Urinary bladder (tissue), 4 donors: Measurements from ENCODE around the gene ASIC2. TPM values are rescaled to one million over a fixed set of nuclear protein-coding genes. Genes with fewer than 3 reads are reported as not detected.

Experiments
- DNase-seq: peaks from one replicate; pipeline ENCODE4 v3.0.0-alpha.2; 2015; ENCODE audit errors: extremely low spot score
- H3K27ac ChIP-seq: one replicate; pipeline ENCODE4 v1.5.1; 2013; ENCODE audit warnings: low read depth, mild to moderate bottlenecking, moderate library complexity
- H3K36me3 ChIP-seq: one replicate; pipeline ENCODE4 v1.6.1; 2013; ENCODE audit warnings: mild to moderate bottlenecking, moderate library complexity; ENCODE audit not compliant: insufficient read depth
- H3K4me1 ChIP-seq: one replicate; pipeline ENCODE4 v1.6.1; 2013; ENCODE audit warnings: mild to moderate bottlenecking, moderate library complexity; ENCODE audit not compliant: insufficient read depth
- H3K4me3 ChIP-seq: one replicate; pipeline ENCODE4 v1.5.1; 2013; ENCODE audit warnings: low read depth, low read length
- WGBS: extraction: QIAGEN DNeasy Blood & Tissue Kit; methylation state at CpG from one replicate; pipeline ENCODE4 v1.1.7; 2013; 5-methylcytosine and 5-hydroxymethylcytosine counted together
- polyA plus RNA-seq: library from polyadenylated mRNA; stranded (reverse); fragments of 200-250 nt; gene quantifications from one replicate; pipeline ENCODE4 v1.2.3, GENCODE V29; 2013
- total RNA-seq: library from RNA; depleted of rRNA; stranded (reverse); fragments of >200 nt; gene quantifications from one replicate; pipeline ENCODE4 v1.2.3, GENCODE V29; 2014
- donor health status: healthy with polysubstance abuse.
- donor health status: healthy.

The ASIC2 gene
- total and polyA plus RNA-seq, 2 donors = 0.09 to 1.1 TPM

DNA sequence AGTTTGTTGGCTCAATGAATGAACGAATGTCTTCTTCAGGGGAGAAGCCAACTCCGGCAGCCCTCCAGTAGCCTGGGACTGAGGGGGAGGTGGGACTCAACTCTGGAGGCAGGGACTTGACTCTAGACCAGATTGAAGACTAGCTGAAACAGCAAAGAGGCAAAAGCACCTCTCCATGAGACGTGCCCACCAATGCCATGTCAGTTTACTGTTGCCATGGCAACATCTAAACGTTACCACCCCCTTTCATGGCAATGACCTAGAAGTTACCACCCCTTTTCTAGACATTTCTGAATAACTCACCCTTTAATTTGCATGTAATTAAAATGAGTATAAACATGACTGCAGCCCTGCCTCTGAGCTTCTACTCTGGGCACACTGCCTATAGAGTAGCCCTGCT, 91.8 kb downstream of the ASIC2 start:
- Histone ChIP-seq H3K4me3 (no peak overlapping the region), H3K27ac (no peak overlapping the region), H3K4me1 (no peaks in the 10 kb centered on the region), H3K36me3 (no peaks in the 10 kb centered on the region)
- DNase-seq = no peak
- WGBS = 70% methylated on average over 4 of the region's 4 CpGs

DNA sequence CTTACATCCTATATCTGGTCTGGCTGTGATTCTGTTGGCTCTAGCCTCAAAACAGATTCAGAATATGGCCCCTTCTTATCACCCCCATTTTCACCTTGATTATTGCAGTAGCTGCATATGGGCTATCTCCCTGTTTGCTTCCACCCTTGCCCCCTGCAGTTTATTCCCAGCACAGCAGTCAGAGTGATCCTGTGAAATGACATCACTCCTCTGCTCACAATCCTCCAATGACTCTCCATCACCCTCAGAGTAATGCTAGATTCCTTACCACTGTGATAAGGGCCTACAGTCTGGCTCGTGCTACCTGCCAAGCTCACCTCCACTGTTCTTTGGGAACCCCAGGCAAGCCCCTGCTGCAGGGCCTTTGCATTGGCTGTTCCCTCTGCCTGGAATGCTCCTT, 92.5 kb downstream of the ASIC2 start:
- no peaks in the 10 kb centered on the region for H3K4me1 ChIP-seq
- no peak for DNase-seq
- no peak overlapping the region for H3K4me3 ChIP-seq
- H3K27ac ChIP-seq = no peak overlapping the region
- H3K36me3 ChIP-seq = no peaks in the 10 kb centered on the region
- 27% methylated on average over 1 of the region's 1 CpG for WGBS

DNA sequence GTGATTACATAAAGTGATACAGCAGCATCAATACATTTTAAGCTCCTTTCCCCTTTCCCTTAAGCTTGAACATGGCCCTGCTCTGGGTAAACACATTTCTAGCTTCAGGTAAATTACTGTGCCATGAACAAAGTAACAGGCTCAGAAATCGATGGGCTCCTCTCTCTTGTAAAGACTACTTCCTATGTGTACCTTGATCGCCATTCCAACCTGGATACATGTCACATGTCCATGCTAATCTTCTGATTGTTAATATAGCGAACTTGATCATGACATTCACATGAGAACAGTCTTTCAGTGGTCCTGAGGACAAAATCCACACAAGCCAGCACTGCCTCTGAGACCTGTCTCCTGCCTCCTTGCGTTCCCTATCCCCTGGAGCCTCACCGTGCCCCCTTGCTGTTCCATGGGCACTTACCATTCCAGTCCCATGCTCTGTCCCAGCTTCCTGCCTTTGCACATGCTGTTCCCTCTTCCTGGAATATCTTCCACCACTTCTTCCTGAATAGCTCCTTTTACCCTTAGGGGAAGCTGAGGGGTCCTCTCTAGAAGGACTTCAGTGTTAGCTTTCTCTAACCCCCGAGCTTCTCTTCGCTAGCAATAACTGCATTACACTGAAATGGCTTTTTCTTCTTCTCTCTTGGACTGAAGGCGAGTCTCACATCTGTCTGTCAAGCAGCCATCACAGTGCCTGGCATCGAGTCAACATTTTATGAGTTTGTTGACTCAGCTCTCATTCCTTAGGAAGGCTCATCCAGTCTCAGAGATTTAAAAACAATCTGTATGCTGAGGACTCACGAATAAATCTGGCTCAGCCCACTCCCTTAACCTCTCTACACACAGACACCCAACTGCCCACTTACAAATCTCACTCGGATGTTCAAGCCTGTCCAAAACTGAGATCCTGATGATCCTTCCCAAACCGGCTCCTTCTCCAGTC, 93.3 kb downstream of the ASIC2 start:
- no peak overlapping the region for H3K27ac ChIP-seq
- WGBS = 67% methylated on average over 12 of the region's 12 CpGs
- no peak for DNase-seq
- no peak overlapping the region for H3K4me3 ChIP-seq
- no peaks in the 10 kb centered on the region for H3K4me1 ChIP-seq
- no peaks in the 10 kb centered on the region for H3K36me3 ChIP-seq

DNA sequence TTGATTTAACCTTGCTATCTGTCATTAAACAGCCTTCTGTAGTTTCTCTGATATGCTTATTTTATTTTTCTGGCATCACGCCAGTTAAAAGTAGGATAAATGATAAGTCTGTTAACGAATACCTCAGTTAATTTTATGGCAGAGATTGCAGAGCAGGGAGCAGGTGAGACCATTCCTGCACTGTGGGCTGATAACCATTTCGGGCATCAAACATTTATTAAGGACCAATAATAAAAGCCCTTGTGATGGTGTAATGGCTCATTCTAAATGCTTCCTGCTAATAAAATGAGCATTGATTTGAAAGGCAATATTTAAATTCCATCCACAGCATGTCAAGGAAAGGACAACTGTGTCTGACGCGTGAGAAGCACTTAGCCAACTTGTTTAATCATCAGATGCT, 94.1 kb downstream of the ASIC2 start:
- WGBS = 56% methylated on average over 5 of the region's 5 CpGs
- H3K27ac ChIP-seq = no peak overlapping the region
- no peaks in the 10 kb centered on the region for H3K36me3 ChIP-seq
- no peak for DNase-seq
- no peaks in the 10 kb centered on the region for H3K4me1 ChIP-seq
- no peak overlapping the region for H3K4me3 ChIP-seq

DNA sequence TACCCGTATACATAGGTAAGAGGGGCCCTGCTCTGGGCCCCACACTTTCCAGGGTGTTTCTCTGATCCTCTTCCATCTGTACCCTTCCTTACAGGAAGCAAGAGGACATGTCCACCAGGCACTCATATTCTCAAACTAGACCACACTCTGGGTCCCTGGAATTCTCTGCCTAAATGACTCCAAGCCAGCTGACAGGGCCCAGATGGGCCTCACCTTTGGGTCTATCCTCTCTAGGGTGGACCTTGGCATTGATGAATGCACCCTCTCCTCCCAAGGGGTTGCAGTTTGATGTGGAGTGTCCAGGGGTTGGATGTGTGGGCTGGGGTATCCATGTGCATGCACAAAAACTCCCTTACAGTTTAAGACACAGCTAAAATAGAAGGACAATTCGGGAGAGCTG, 95.8 kb downstream of the ASIC2 start:
- no peaks in the 10 kb centered on the region for H3K4me1 ChIP-seq
- no peak for DNase-seq
- H3K27ac ChIP-seq = no peak overlapping the region
- H3K4me3 ChIP-seq = no peak overlapping the region
- WGBS = 93% methylated on average over 2 of the region's 2 CpGs
- no peaks in the 10 kb centered on the region for H3K36me3 ChIP-seq

DNA sequence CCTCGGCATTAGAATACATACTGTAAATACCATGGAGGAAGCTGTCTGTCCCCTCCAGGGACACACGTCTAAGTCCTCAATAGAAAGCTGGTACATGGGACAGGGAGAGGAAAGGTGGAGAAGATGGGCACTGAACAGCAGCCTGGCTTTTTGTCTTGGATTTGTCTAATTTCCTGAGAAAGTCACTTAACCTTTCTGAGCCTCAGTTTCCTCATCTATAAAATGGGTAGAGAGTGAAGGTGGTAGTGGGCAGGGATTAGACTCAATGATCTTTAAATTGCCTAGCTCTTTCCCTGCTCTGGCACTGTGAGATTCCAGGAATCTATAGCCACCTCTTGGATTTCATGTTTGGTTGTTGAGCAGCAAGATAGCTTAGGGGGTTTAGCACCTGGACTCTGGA, 96.2 kb downstream of the ASIC2 start:
- H3K4me3 ChIP-seq = no peak overlapping the region
- H3K27ac ChIP-seq = no peak overlapping the region
- no peak for DNase-seq
- no peaks in the 10 kb centered on the region for H3K4me1 ChIP-seq
- no peaks in the 10 kb centered on the region for H3K36me3 ChIP-seq
- WGBS = 74% methylated on average over 2 of the region's 2 CpGs

DNA sequence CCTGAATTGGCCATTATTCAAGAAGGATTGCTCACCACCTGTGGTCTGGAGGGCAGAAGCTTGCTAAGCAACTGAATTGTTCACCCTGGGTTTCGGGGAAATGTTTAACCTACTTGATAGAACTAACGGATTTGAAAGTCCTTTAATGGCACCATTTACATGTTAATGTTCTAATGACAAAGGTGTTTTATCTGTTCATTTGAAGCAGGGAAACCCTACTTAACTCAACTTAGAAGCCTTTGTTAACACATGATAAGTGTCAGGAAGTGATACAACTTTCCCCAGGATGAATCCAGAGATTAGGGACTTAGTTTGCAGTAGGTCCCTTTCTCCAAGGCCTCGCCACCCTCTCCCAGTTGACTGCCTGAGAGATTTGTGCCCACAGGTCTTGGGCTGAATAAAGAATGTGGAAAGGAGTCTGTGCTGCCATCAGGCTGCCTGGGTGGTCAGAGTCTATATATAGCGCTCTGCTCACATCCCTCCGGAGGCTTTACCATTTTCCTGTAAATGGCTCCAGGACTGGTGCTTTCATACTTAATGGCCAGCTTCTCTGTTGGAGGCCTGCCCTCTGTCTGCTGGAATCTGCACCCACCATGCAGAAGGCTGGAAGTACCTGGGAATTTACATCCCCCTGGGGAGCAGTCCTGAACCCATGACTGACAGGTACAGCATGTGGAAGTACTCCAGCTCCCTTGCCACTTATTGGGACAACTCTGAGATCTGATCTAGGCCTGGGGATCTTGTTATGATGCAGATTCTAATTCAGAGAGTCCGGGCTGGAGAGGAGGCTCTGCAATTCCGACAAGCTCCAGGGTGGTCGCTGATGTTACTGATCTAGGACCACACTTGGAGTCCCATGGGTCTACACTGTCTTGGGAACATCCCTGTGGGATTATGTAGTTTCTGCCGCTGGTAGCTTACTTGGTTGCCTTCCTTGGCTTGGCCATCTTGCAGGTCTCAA, 99.9 kb downstream of the ASIC2 start:
- no peaks in the 10 kb centered on the region for H3K4me1 ChIP-seq
- no peak overlapping the region for H3K27ac ChIP-seq
- WGBS = 57% methylated on average over 9 of the region's 9 CpGs
- no peak overlapping the region for H3K4me3 ChIP-seq
- no peak for DNase-seq
- H3K36me3 ChIP-seq = no peaks in the 10 kb centered on the region

DNA sequence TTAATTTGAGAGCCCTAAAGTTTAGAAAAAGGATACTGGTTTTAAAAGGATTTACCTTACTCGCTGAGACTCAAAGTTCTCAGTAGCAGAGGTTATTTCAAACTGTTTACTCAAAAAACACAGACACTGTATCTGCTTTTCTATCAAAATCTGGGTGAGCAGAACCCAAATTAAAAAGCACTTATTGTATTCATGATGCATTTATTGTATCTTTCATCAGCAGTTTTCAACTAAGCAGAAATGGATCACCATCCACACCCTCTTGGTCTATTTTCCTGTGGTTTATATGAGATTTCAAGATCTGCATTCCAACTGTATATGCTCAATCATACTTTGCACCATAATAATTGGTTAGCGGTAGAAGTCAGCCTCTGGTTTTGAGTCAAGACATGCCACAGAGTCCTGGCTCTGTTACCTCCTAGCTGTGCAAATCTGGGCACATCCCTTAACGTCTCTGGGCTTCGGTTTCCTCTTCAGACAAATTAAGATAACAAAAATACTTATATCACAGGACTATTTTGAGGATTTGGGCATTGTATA, 109.5 kb downstream of the ASIC2 start:
- DNase-seq = no peak
- H3K4me3 ChIP-seq = no peak overlapping the region
- no peak overlapping the region for H3K27ac ChIP-seq
- H3K36me3 ChIP-seq = no peaks in the 10 kb centered on the region
- H3K4me1 ChIP-seq = no peaks in the 10 kb centered on the region
- 59% methylated on average over 4 of the region's 4 CpGs for WGBS

DNA sequence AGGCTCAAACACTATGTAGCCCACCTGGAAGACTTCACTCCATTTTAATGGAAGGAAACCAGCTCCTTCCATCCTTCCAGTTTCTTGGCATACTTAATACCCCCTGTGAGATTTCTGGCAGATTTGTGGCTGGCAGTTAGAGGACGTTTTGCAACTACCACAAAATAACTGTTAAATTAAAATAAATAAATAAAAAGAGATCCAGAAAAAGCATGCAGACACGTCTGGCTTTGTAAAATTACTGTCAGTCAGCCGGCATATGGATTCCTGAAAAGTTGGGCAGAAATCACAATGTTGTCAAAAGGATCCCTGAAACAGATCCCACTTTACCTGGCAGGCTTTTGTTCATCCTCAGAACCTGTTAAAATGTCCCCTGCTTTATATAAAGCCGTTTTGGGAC, 113.9 kb downstream of the ASIC2 start:
- Histone ChIP-seq H3K36me3 (no peaks in the 10 kb centered on the region), H3K4me3 (no peak overlapping the region), H3K27ac (no peak overlapping the region), H3K4me1 (no peaks in the 10 kb centered on the region)
- DNase-seq = no peak
- WGBS = 46% methylated on average over 4 of the region's 4 CpGs

DNA sequence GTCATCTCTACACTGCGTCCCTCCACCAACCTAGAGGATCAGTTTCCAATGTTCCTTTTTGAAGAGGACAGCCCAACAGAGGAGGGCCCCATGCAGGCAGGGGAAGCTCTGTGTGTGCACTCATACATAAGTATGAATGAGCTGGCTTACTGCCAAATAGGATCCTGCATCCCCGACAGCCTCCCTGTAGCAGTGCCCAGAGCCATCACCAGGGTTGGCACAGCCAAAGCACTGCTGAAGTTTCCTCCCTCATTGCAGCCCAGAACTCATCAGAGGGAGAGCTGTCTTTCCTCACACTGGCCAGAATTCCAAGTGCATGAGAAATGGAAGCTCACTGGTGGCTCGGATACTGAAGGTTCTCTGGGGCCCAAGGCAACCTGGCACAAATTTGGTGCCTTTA, 114.4 kb downstream of the ASIC2 start:
- no peaks in the 10 kb centered on the region for H3K36me3 ChIP-seq
- no peak overlapping the region for H3K27ac ChIP-seq
- no peak for DNase-seq
- WGBS = 64% methylated on average over 3 of the region's 3 CpGs
- H3K4me1 ChIP-seq = no peaks in the 10 kb centered on the region
- no peak overlapping the region for H3K4me3 ChIP-seq

DNA sequence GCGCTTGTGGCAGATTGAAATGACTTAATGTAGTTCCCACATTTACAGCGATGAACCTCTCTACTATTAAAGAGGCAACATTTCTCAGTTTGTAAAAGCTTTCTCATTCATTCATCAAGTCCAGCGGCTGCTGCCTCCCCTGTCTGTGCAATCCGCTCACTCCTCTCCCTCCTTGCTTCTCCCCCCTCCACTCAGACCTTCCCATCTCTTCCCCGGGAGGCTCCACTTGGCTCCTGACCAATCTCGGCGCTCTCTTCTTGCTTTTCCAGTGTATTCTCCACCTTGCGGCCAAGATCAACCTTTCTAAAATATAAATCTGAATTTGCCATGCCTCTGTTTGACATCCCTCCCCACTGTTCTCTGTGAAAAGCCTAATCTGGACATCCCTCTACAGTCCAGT, 117.5 kb downstream of the ASIC2 start:
- Histone ChIP-seq H3K4me3 (no peak overlapping the region), H3K4me1 (no peaks in the 10 kb centered on the region), H3K27ac (no peak overlapping the region), H3K36me3 (no peaks in the 10 kb centered on the region)
- DNase-seq = peak; percentile 45
- WGBS = 37% methylated on average over 8 of the region's 8 CpGs

DNA sequence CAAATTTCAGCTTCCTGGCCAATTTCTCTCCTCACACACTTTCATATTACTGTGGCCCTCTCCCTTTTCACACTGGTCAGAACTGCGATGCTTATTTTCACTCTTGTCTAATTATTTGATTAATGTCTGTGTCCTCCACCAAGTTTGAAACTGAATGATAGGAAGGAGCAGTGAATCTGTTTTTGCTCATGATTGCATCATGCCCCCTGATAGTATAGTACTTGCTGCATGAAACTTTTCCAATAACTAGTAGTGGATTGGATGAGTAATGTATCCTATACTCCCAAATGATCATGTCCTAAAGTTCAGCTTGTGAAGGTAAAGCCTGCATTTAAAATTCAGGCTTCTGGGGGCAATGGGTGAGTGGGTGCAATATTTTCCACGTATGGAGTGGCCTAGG, 121.2 kb downstream of the ASIC2 start:
- Histone ChIP-seq H3K4me3 (no peak overlapping the region), H3K36me3 (no peaks in the 10 kb centered on the region), H3K27ac (no peak overlapping the region), H3K4me1 (no peaks in the 10 kb centered on the region)
- 76% methylated on average over 2 of the region's 2 CpGs for WGBS
- DNase-seq = no peak

DNA sequence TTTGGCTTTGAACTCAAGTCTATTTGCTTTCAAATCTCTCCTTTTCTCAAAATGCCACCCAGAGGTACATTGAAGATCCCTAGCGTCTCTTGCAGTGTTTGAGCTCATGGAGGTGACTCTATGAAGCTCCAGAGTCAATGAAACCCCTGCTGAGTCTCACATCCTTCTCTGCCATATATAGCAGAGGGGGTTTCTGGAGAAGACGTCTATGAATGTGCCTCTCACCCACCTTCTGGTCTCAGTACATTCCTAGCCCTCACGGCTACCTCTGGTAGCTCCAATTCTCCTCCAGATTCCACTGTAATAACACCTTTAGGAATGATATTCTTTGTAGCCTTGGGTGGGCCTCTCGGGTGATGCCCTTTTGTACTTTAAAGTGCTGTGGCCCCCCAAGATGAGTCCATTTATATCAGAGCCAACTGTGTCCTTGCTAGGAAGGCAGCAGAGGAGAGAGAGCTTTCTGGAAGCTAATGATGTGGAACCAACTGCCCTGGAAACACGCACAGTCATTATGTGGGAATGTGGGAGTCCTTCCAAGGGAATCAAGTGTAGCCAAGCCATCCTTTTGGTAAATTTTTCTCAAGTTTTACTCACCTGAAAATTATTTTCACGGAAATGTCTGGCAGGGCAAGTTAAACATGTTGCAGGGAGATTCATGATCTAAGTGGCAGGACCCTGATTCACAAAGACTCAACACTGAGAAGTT, 123.4 kb downstream of the ASIC2 start:
- Histone ChIP-seq H3K27ac (no peak overlapping the region), H3K36me3 (no peaks in the 10 kb centered on the region), H3K4me3 (no peak overlapping the region), H3K4me1 (no peaks in the 10 kb centered on the region)
- no peak for DNase-seq
- 58% methylated on average over 6 of the region's 6 CpGs for WGBS
